NCI-H2081 treated with DMSO at 0.1 percent for 48 hours (cell line): ENCODE data around the gene GHSR.
"Not testable (repeated sequence)": the region's sequence is repeated elsewhere in the genome, so short reads cannot be mapped to it uniquely, and the experiment has no call there.

Experiments
- DNase-seq: peaks from one replicate; lab custom pipeline; 2025; lab: John Stamatoyannopoulos, UW

GHSR gene, protein sequence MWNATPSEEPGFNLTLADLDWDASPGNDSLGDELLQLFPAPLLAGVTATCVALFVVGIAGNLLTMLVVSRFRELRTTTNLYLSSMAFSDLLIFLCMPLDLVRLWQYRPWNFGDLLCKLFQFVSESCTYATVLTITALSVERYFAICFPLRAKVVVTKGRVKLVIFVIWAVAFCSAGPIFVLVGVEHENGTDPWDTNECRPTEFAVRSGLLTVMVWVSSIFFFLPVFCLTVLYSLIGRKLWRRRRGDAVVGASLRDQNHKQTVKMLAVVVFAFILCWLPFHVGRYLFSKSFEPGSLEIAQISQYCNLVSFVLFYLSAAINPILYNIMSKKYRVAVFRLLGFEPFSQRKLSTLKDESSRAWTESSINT

DNA sequence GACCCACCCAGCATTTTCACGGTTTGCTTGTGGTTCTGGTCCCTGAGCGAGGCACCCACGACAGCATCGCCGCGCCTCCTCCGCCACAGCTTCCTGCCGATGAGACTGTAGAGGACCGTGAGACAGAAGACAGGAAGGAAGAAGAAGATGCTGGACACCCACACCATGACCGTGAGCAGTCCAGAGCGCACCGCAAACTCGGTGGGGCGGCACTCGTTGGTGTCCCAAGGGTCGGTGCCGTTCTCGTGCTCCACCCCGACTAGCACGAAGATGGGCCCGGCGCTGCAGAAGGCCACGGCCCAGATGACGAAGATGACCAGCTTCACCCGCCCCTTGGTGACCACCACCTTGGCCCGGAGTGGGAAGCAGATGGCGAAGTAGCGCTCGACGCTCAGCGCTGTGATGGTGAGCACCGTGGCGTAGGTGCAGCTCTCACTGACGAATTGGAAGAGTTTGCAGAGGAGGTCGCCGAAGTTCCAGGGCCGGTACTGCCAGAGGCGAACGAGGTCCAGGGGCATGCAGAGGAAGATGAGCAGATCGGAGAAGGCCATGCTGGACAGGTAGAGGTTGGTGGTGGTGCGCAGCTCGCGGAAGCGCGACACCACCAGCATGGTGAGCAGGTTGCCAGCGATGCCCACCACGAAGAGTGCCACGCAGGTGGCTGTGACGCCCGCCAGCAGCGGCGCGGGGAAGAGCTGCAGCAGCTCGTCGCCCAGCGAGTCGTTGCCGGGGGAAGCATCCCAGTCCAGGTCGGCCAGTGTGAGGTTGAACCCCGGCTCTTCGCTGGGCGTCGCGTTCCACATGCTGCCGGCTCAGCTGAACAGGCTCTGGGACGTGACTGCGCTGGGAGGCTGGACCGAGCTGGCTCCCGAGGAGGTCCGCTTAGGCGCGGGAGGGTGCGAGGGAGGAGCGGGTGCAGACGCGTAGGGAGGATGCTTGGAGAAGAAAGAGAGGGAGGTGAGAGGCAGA is at the start of gene GHSR:
Gene GHSR (minus strand): TSS at position 846 of the 969 bp plus-strand sequence. CDS start 43 bp downstream, at position 803.
- no peak for DNase-seq

DNA sequence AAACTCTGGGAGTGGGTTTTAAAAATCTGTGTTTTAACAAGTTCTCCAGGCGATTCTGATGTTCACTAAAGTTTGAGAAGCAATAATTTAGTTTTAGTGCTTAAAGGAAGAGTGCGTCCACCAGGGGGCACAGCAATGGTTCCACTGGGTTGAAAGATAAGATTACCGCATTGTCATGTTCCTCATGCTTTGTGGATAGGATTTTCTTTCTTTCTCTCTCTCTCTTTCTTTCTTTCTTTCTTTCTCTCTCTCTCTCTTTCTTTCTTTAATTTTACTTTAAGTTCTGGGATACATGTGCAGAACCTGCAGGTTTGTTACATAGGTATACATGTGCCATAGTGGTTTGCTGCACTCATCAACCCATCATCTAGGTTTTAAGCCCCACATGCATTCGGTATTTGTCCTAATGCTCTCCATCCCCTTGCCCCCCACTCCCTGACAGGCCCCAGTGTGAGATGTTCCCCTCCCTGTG is 42.0 kb upstream of the GHSR start:
- not testable (repeated sequence) for DNase-seq

DNA sequence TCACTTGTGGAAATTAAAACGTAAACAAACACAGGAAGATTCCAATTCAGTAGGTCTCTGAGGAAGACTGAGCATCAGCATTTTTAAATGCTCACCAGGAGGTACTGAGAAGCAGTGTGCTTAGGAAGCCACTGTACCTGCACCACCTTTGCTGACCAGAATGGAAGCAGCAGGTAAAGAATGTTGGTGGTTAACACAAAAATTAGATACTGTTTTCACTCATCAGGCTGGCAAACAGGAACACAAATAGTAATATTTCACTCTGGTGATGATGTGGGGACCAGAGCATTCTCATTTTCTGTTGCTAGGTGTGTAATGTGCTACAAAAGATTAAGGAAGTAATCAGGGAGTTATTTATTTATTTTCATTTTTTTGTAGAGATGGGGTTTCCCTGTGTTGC is 29.9 kb upstream of the GHSR start:
- no peak for DNase-seq

DNA sequence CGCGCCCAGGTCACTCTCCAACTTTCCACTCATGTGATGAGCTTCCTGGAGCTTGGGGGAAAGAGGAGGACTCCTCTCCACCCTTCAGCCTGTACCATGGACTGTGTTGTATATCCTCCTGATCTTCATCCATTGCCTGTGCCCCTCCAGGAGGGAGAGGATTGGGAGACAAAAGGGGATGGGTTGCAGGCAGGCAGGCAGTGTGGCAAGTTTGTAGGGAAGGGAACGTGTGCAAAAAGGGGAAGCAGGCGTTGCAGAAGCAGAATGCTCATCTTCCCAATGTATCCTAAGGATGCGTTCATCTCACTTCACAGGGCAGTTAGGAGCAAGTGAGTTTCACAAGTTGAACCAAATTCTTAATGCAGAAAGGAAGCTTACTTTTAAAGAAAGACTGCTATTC is 28.1 kb upstream of the GHSR start:
- no peak for DNase-seq

DNA sequence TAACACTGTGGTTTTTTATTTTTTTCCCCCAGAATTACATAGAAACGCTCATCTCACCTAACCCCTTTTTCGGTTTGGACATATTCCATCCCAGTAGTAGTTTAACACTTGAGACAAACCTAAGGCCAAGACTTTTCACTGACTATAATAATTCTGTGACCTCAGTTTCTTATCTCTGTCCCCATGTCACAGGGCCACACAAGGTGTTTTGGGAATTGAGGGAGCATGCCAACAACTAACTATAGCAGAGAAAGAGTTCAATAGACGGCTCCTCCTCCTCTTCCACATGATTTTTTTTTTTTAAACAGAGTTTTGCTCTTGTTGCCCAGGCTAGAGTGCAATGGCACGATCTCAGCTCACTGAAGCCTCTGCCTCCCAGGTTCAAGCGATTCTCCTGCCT is 27.4 kb upstream of the GHSR start:
- no peak for DNase-seq

DNA sequence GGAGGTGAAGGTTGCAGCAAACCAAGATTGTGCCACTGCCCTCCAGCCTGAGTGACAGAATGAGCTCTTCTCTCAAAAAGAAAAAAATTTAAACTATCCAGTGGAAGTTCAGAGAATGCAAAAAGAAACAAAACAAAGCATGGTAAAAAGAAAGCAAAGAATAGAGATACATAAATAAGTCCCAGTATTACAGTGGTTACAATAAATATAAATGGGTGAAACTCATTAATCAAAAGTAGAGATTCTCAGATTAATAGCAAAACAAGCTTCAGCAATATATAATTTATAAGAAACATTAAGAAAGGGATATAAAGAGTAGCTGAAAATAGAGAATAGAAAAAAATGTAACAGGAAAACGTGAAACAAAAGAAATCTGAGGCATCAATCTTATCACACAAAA is 23.6 kb upstream of the GHSR start:
- no peak for DNase-seq

DNA sequence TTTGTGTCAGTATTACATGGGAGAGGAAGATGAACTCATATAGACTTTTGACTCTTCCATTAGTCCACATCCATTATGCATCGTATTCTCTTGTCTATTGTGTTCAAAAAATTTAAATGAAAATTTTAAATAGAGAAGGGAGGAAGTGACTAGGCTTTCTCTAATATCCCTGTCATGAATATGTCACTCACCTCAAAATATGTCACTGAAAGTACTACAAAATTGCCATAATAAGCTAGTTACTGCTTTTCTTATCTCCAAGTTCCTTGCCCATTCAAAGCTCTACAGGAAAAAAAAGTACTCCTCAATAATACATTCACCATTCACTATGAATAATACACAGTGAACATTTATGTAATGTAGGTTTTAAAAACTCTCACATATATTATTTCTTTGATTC is 22.3 kb upstream of the GHSR start:
- no peak for DNase-seq

DNA sequence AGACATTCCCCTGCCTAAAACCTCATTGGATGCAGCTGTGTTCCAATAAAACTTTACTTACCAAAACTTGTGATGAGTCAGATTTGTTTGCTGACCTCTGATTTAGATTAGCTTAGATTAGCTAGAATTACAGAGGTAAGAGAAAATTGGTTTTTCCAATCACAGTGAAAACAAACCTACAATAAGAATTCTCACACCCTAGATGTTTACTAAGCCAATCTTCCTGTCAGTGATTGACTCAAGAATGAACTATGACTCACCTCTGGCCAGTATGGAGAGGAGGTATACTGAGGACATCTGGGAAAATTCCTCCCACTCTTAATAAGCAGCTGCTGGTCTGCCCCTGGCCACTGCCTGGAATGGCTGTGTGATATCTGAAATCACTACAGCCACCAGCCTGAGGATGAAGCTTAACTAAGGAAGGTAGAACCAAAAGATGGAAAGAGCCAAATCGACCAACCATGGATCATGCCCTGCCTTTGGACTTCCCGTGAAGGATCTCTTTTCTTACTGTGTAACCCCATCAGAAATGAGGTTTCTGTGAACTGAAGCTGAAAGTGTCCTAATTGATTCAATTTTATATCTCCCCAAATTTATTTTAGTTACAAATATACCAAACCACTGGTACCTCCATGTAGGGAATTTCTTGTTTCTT is 19.0 kb upstream of the GHSR start:
- no peak for DNase-seq

DNA sequence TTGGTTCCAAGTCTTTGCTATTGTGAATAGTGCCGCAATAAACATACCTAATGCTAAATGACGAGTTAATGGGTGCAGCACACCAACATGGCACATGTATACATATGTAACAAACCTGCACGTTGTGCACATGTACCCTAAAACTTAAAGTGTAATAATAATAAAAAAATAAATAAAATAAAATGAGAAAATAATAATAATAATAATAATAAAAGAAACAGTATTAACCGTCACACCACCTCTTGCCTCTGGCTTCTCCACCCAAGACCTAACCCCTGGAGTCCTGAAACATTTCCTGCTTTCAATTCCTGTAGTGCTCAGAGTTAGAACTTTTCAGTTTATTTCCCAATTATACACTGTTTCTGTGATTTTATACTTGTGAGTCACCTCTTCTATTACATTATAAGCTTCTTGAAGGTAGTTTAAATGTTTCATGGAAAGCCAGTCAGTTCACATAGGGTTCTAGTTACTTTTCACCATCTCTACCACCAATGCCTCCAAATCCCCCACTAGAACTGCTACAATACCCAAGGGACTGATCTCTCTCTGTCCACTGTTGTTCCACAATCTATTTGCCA is 18.4 kb upstream of the GHSR start:
- no peak for DNase-seq

DNA sequence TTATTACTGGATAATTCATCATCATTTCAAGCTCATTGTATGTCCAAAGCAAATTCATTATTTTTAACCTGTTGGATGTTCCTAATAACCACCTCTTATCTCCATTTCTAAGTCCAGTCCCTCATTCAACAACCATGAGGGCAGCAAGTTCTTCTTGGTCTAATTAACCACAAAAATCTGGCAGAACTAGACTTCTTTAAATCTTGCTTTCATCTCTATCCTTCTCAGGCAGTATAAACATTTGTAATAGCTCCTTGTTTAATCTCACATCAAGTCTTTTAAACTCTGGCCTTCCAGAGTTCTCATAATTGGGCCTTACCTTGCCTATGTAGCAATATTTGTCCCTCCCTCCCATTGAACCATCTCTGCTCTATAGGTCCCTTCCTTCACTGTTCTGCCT is 17.0 kb upstream of the GHSR start:
- no peak for DNase-seq

DNA sequence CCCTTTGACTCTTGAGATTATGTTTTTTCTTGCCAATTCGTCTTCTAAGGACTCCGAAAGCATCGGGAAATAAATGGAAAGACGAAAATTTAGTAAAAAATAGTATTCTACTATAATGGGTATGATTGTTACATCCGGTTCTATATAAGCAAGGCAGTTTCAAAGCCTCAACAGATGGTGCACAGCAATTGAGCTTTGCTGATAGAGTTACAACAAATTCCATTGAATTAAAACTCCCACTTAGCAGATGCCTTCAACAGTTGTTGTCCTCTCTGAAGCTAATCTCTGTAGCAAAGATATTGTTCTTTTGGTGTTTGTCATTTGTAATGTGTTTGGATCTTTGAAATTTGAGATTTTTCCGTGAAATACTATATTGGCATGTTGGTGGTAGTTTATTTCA is 16.1 kb upstream of the GHSR start:
- no peak for DNase-seq

DNA sequence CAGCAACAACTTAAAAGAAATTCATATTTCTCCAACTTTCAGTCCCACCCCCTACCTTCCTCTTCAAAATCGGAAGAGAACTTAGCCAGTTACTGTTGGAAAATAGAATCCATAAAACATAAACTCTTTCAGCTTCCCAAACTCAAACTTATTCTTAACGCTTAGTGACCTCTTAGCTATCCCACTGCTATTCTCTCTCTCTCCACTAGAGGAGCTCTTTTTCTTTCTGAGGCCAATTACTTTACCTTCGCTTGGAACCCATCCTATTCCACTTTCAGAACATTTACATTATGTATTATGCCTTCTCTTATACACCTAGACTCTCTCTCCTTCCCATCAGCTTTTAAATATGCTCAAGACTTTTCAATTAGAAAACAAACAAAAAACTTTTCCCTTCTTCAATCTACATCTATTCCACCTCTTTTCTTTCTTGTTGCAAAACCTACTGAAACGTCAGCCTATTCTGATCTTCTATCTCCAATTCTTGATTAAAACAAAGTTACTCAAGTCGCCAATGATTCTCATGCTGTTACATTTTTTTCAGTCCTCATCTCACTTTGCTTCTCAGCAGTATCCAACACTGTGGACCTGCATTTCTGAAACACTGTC is 13.4 kb upstream of the GHSR start:
- DNase-seq, result no peak

DNA sequence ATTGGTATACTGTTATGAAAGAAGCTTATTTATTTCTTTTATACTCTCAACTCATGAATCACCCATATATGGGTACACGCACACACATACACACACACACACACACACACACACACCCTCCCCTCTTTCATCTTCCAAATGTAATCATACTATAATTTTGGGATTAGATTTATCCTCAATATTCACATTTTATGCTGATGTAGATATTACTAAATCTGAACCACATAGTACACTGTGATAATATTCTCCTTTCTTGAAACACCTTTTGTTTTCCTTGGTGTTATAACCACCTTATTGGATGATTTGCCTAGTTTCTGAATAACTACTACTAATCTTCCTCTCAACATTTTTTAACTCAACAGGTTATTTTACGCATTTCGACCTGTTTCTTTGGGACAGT is 8.1 kb upstream of the GHSR start:
- no peak for DNase-seq

DNA sequence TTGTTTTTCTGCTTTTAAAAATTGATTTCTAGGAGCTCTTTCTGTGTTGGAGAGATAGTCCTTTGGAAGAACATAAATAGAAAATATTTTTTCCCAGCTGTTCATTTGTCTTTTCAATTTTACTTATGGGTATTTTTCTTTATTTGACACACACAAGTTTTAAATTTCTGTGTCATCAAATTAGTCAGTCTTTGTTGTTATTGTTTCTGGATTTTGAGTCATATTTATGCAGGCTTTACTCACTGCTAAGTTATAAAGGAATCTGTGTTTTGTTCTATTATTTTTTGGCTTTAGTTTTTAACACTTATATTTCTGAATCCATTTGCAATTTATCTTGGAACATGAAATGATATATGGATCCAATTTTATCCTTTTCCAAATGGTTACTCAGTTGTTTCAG is 5.9 kb upstream of the GHSR start:
- DNase-seq, result no peak

DNA sequence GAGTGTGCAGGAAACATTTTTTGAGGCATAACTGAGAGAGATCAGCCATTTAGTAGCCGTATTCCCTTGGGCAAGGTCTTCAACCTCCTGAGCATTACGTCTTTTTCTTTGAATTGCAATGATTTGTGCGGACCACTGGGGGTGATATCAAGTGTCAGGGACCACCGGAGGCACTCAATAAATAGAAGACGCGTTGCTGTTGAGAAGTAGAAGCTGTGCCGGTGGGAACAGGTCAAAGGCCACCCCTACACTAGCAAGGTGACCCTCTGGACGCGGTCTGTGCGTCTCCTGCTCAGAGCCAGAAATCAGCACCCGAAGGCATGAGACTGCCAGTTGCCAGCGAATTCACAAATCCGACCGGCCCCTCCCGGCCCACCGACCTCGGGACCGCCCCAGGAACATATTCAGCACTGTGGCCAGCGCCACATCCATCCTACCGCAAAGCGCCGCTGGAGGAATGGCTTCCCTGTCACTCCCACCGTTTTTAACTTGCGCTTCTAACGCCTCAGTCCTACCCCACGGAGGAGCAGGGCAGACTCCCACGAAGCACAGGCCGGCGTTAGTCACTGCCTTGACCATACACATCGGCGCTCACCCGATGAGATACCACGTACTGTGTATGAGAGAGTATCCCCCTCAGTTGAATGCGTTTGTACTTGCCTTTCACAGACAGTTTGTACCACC is 1.4 kb upstream of the GHSR start:
- DNase-seq, result no peak

DNA sequence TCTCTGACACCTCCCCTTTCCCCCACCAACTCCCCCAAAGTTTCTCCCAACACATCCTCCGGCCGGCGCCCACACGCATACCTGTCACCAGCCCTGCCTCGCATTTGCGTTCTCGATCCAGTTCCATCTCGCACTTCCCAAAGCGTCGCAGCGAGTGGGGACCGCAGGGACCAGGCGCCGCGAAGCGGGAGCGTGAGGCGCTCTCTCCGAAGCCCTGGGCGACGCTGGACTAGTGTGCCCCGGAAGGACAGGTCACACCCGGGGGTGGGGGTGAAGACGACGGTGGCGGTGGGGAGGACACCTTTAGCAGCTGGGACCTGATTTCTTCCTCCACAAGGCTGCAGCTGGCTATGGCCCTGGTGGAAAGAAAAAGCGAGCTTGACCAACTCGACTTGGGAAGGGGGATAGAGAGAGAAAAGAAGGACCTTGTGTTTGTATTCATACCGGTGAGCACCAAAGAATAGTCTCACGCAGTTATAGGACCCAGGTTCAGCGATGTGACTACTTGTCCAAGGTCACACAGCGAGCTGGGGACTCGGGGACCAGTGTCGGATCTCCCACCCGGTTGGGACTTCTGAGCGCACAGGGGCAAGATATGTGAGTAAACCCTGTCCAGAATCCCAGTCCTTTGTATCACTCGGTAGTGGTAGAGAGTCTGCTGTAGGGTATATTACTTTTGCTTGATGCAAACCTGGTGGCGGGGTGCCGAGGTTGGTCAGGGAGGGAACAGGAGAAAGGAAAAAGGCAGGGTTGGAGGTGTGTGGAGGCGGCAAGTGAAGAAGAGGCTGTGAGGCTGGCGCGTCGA is 607 bp upstream of the GHSR start:
- DNase-seq, result no peak

DNA sequence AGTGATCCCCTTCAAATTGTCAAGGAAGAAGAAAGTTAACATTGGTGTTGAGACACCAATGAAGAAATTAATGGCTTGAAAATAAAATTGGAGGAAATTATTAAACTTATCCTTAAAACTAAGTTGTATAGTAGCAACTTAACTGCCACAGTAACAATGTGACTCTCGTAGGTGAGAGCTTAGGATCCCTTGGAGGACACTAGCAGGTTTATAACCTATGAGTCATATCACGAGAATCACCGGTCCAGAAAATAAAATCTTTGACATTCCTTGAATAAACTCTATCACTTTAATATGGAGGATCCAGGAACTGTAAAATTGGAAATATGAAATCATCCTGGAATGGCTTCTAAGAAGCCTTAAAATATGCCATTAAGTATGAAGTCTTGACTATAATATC is 2.1 kb downstream of the GHSR start:
- no peak for DNase-seq

DNA sequence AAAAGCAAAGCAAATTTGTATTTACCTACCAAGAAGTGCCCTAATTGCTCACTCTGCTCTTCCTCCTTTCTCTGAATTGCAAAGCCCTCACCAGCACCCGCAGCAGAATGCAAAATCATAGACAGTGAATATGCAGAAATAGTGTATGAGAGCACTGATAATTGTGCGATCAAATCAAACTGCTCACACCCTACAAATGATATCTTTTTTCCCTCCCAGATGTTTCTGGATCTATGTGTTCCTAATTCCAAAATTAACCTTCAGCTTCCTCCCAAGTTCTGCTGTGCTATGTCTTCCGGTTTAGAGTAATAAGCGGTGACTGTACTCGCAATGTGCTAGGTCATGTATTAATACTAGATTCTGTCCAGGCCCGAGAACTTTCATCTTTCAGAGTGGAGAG is 3.4 kb downstream of the GHSR start:
- no peak for DNase-seq

DNA sequence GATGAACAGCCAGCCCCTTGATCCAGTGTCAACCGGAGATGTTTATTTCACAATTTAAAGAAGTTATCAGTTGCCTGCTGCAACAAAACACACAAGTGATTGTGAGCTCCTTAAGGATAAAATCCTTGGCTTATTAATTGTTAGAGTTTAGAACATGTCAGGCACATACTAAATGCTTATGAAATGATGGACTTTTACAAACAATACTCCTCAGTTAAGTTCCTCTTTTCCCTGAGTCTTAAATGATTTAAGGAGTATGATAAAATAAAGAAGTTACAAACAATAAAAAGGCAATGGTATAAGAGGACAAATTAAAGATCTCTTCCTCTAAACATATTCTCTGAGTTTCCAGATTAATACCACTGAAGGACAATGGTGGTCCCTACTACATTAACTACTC is 5.7 kb downstream of the GHSR start:
- DNase-seq, result no peak

DNA sequence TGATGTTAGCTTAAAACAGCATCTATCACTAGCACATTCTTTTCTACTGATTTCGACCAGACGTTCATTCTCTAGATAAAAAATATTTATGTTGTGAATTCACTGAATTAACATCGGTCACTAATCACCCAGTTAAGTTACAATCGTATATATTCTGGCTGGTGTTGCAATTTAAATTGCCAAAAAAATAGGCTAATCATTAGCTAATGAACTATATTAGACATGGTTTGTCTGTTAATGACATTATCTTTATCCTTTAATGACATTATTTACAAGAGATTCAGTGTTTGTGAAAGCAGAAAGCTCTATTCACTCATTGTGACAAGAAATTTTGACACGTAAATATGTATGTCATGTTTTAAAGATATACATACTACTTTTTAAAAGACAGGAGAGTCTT is 6.7 kb downstream of the GHSR start:
- no peak for DNase-seq
